ENCODE data around the gene CABP4. TPM values are rescaled to one million over a fixed set of nuclear protein-coding genes. Genes with fewer than 3 reads are reported as not detected.

The CABP4 gene
- total and polyA plus RNA-seq, 8 donors, result 0.58 to 1.5 (median 0.99) TPM; not detected in 1

GRCh38 chr11:67507864-67508485 lies 52.8 kb downstream of the CABP4 start, which contains the start of gene CDK2AP2:
CDK2AP2 (minus strand) TSS chr11:67508162; CDS start chr11:67508082, 80 bp downstream.
- 0% methylated on average over 53 to 57 of the region's 57 CpGs for WGBS, 2 donors
- Histone ChIP-seq H3K27me3 (no peaks in the 10 kb centered on the region), H3K9me3 (no peaks in the 10 kb centered on the region), H3K27ac (peak within 1 kb of the TSS; percentile 95 to 99 (median 98)), H3K4me1 (peaks cover 0 to 26% (median 12%) of the 10 kb centered on the region in 3 donors), H3K36me3 (no peaks in the 10 kb centered on the region), H3K4me3 (peak within 1 kb of the TSS; percentile 50 to 86 (median 85))
- intact Hi-C loops (cut with DNase I), result loop anchor here in 1 of 3 donors (10.0 kb wide), 1 partner anchor 93 kb away; the partner anchor contains the start of gene CARNS1
- FAIRE-seq (peak; percentile 78), DNase-seq (peak; percentile 98 to 100 (median 100)), ATAC-seq (peak; percentile 69 to 86 (median 78))
- no peak for TF ChIP-seq CTCF (IDR thresholded peaks at IDR 0.05)

GRCh38 chr11:67508486-67509121 lies 53.5 kb downstream of the CABP4 start:
- H3K27ac ChIP-seq, result peak overlapping the region; percentile 95 to 99 (median 98)
- H3K9me3 ChIP-seq, result no peaks in the 10 kb centered on the region
- peaks cover 0 to 25% (median 12%) of the 10 kb centered on the region in 3 donors for H3K4me1 ChIP-seq
- no peak for TF ChIP-seq CTCF (IDR thresholded peaks at IDR 0.05)
- H3K4me3 ChIP-seq, result peak overlapping the region; percentile 50 to 86 (median 72)
- no peaks in the 10 kb centered on the region for H3K36me3 ChIP-seq
- ATAC-seq, result peak; percentile 45 to 63 (median 56)
- DNase-seq, result peak; percentile 97 to 100 (median 98)
- FAIRE-seq, result no peak
- intact Hi-C loops (cut with DNase I), result loop anchor here in 1 of 3 donors (10.0 kb wide), 1 partner anchor 94 kb away; the partner anchor contains the start of gene CARNS1
- 1% methylated on average over 57 of the region's 57 CpGs for WGBS, 2 donors
- no peaks in the 10 kb centered on the region for H3K27me3 ChIP-seq

GRCh38 chr11:67510023-67510345 lies 54.8 kb downstream of the CABP4 start:
- no peak for DNase-seq
- 59 to 68% methylated on average over 3 of the region's 3 CpGs for WGBS, 2 donors
- no peak for TF ChIP-seq CTCF (IDR thresholded peaks at IDR 0.05)
- no peak overlapping the region for H3K4me3 ChIP-seq
- intact Hi-C loops (cut with DNase I), result no loop called here
- no peaks in the 10 kb centered on the region for H3K36me3 ChIP-seq
- no peak for FAIRE-seq
- no peaks in the 10 kb centered on the region for H3K9me3 ChIP-seq
- no peak for ATAC-seq
- H3K27ac ChIP-seq, result no peak overlapping the region
- no peaks in the 10 kb centered on the region for H3K27me3 ChIP-seq
- H3K4me1 ChIP-seq, result peaks cover 0 to 20% (median 12%) of the 10 kb centered on the region in 3 donors

Small RNA genes lying within 50 kb of the gene (microRNA-seq; reads per million reads assigned to microRNA genes)
- 0 to 0.29 reads per million in 2 donors for gene MIR6752

Other genes starting within 250 kb of the CABP4 start
- 10 to 100 TPM; 19.1 to 31.9 (median 21.5) TPM for gene GRK2, start 188.9 kb upstream of the CABP4 start, total RNA-seq
- gene GRK2, start 188.9 kb upstream of the CABP4 start, polyA plus RNA-seq, result 10 to 100 TPM; 52.8 to 60.6 TPM
- gene ANKRD13D, start 166.1 kb upstream of the CABP4 start, total RNA-seq, result 10 to 100 TPM in 5 of 6 donors, 1 to 10 TPM in 1; 9.8 to 31.3 (median 12.3) TPM
- gene ANKRD13D, start 166.1 kb upstream of the CABP4 start, polyA plus RNA-seq, result 10 to 100 TPM; 60.0 to 60.7 TPM
- 10 to 100 TPM; 15.2 to 29.1 (median 21.2) TPM for gene SSH3, start 151.8 kb upstream of the CABP4 start, total RNA-seq
- gene SSH3, start 151.8 kb upstream of the CABP4 start, polyA plus RNA-seq, result 10 to 100 TPM; 29.0 to 29.2 TPM
- 10 to 100 TPM; 35.0 to 50.8 (median 43.4) TPM for gene POLD4, start 101.8 kb upstream of the CABP4 start, total RNA-seq
- gene POLD4, start 101.8 kb upstream of the CABP4 start, polyA plus RNA-seq, result 10 to 100 TPM; 80.6 to 99.3 TPM
- 1 to 10 TPM; 1.3 to 5.0 (median 2.3) TPM for gene CLCF1, start 81.8 kb upstream of the CABP4 start, total RNA-seq
- 10 to 100 TPM in 1 of 2 donors, 1 to 10 TPM in 1; 9.4 to 11.2 TPM for gene CLCF1, start 81.8 kb upstream of the CABP4 start, polyA plus RNA-seq
- gene RAD9A, start 63.4 kb upstream of the CABP4 start, total RNA-seq, result 10 to 100 TPM in 5 of 6 donors, 1 to 10 TPM in 1; 9.4 to 18.0 (median 12.8) TPM
- 10 to 100 TPM; 39.8 to 45.2 TPM for gene RAD9A, start 63.4 kb upstream of the CABP4 start, polyA plus RNA-seq
- 10 to 100 TPM; 49.0 to 72.8 (median 62.9) TPM for gene PPP1CA, start 53.5 kb upstream of the CABP4 start, total RNA-seq
- 10 to 100 TPM; 57.7 to 68.5 TPM for gene PPP1CA, start 53.5 kb upstream of the CABP4 start, polyA plus RNA-seq
- gene TBC1D10C, start 51.3 kb upstream of the CABP4 start, total RNA-seq, result 1 to 10 TPM in 4 of 6 donors, under 1 TPM in 2; 0.05 to 2.9 (median 1.1) TPM
- 1 to 10 TPM; 1.5 to 2.5 TPM for gene TBC1D10C, start 51.3 kb upstream of the CABP4 start, polyA plus RNA-seq
- 1 to 10 TPM in 1 of 6 donors, under 1 TPM in 5; 0.39 to 1.1 (median 0.80) TPM for gene CARNS1, start 39.7 kb upstream of the CABP4 start, total RNA-seq
- 1 to 10 TPM in 1 of 2 donors, under 1 TPM in 1; 0.89 to 2.2 TPM for gene CARNS1, start 39.7 kb upstream of the CABP4 start, polyA plus RNA-seq
- 10 to 100 TPM; 17.6 to 29.3 (median 21.7) TPM for gene RPS6KB2, start 26.9 kb upstream of the CABP4 start, total RNA-seq
- 10 to 100 TPM; 57.4 to 71.6 TPM for gene RPS6KB2, start 26.9 kb upstream of the CABP4 start, polyA plus RNA-seq
- 1 to 10 TPM in 4 of 6 donors, under 1 TPM in 2; 0.63 to 4.1 (median 1.8) TPM for gene PTPRCAP, start 17.7 kb upstream of the CABP4 start, total RNA-seq
- 10 to 100 TPM; 10.9 to 13.1 TPM for gene PTPRCAP, start 17.7 kb upstream of the CABP4 start, polyA plus RNA-seq
- 10 to 100 TPM; 40.3 to 56.3 (median 47.7) TPM for gene CORO1B, start 11.9 kb upstream of the CABP4 start, total RNA-seq
- 10 to 100 TPM; 53.0 to 66.4 TPM for gene CORO1B, start 11.9 kb upstream of the CABP4 start, polyA plus RNA-seq
- gene GPR152, start 2.6 kb upstream of the CABP4 start, total RNA-seq, result not detected
- gene GPR152, start 2.6 kb upstream of the CABP4 start, polyA plus RNA-seq, result not detected
- 10 to 100 TPM; 45.1 to 72.1 (median 52.4) TPM for gene TMEM134, start 13.9 kb downstream of the CABP4 start, total RNA-seq
- 10 to 100 TPM; 90.1 to 93.4 TPM for gene TMEM134, start 13.9 kb downstream of the CABP4 start, polyA plus RNA-seq
- gene AIP, start 27.7 kb downstream of the CABP4 start, total RNA-seq, result 10 to 100 TPM; 20.2 to 33.3 (median 23.6) TPM
- 10 to 100 TPM; 45.1 to 45.8 TPM for gene AIP, start 27.7 kb downstream of the CABP4 start, polyA plus RNA-seq
- gene PITPNM1, start 50.0 kb downstream of the CABP4 start, total RNA-seq, result 10 to 100 TPM; 10.2 to 34.3 (median 20.5) TPM
- gene PITPNM1, start 50.0 kb downstream of the CABP4 start, polyA plus RNA-seq, result 10 to 100 TPM; 34.4 to 35.7 TPM
- gene CDK2AP2, start 52.8 kb downstream of the CABP4 start, total RNA-seq, result 10 to 100 TPM; 27.1 to 41.8 (median 35.2) TPM
- 10 to 100 TPM; 46.4 to 65.6 TPM for gene CDK2AP2, start 52.8 kb downstream of the CABP4 start, polyA plus RNA-seq
- gene CABP2, start 68.1 kb downstream of the CABP4 start, total RNA-seq, result not detected
- gene CABP2, start 68.1 kb downstream of the CABP4 start, polyA plus RNA-seq, result not detected
- 100 to 1,000 TPM; 169 to 350 (median 205) TPM for gene GSTP1, start 128.5 kb downstream of the CABP4 start, total RNA-seq
- 100 to 1,000 TPM; 310 to 315 TPM for gene GSTP1, start 128.5 kb downstream of the CABP4 start, polyA plus RNA-seq
- 100 to 1,000 TPM in 4 of 6 donors, 10 to 100 TPM in 2; 82.5 to 126 (median 109) TPM for gene NDUFV1, start 151.6 kb downstream of the CABP4 start, total RNA-seq
- gene NDUFV1, start 151.6 kb downstream of the CABP4 start, polyA plus RNA-seq, result 100 to 1,000 TPM; 206 to 281 TPM
- 1 to 10 TPM; 4.3 to 7.3 (median 5.8) TPM for gene NUDT8, start 174.6 kb downstream of the CABP4 start, total RNA-seq
- 10 to 100 TPM in 1 of 2 donors, 1 to 10 TPM in 1; 6.4 to 11.0 TPM for gene NUDT8, start 174.6 kb downstream of the CABP4 start, polyA plus RNA-seq
- gene TBX10, start 184.4 kb downstream of the CABP4 start, total RNA-seq, result under 1 TPM in 3 of 6 donors, not detected in 3; 0.09 to 0.37 (median 0.24) TPM
- gene TBX10, start 184.4 kb downstream of the CABP4 start, polyA plus RNA-seq, result under 1 TPM in 1 of 2 donors, not detected in 1; 0.28 TPM
- gene ACY3, start 195.4 kb downstream of the CABP4 start, total RNA-seq, result 10 to 100 TPM in 1 of 6 donors, 1 to 10 TPM in 5; 5.2 to 14.1 (median 6.9) TPM
- gene ACY3, start 195.4 kb downstream of the CABP4 start, polyA plus RNA-seq, result 10 to 100 TPM; 16.5 to 17.9 TPM
- under 1 TPM in 3 of 6 donors, not detected in 3; 0.17 to 0.50 (median 0.40) TPM for gene ALDH3B2, start 219.3 kb downstream of the CABP4 start, total RNA-seq
- under 1 TPM in 1 of 2 donors, not detected in 1; 0.28 TPM for gene ALDH3B2, start 219.3 kb downstream of the CABP4 start, polyA plus RNA-seq

Measured in pancreas (tissue), 10 donors.